ENCODE data around the gene AKT3.

AKT3 gene

GRCh38 chr1:243493156-243494129 lies 356.6 kb downstream of the AKT3 start:
- DNase-seq (ENCODE audit: low read depth in 1 of 2, low spot score in 1 of 2) = no peak

GRCh38 chr1:243490748-243491686 lies 359.0 kb downstream of the AKT3 start:
- no peak for DNase-seq (ENCODE audit: low read depth in 1 of 2, low spot score in 1 of 2)

GRCh38 chr1:243489681-243490546 lies 360.1 kb downstream of the AKT3 start:
- DNase-seq (ENCODE audit: low read depth in 1 of 2, low spot score in 1 of 2) = no peak

GRCh38 chr1:243489158-243489527 lies 360.9 kb downstream of the AKT3 start:
- DNase-seq (ENCODE audit: low read depth in 1 of 2, low spot score in 1 of 2) = no peak

GRCh38 chr1:243488459-243489157 lies 361.4 kb downstream of the AKT3 start:
- no peak for DNase-seq (ENCODE audit: low read depth in 1 of 2, low spot score in 1 of 2)

GRCh38 chr1:243487649-243488227 lies 362.3 kb downstream of the AKT3 start:
- no peak for DNase-seq (ENCODE audit: low read depth in 1 of 2, low spot score in 1 of 2)

- DNase-seq (ENCODE audit: low read depth in 1 of 2, low spot score in 1 of 2) = no peak
These were observed 362.9 kb downstream of the AKT3 start for GRCh38 chr1:243487036-243487648.

GRCh38 chr1:243483952-243484351 lies 366.1 kb downstream of the AKT3 start:
- DNase-seq (ENCODE audit: low read depth in 1 of 2, low spot score in 1 of 2) = no peak

GRCh38 chr1:243483071-243483771 lies 366.8 kb downstream of the AKT3 start:
- no peak for DNase-seq (ENCODE audit: low read depth in 1 of 2, low spot score in 1 of 2)

GRCh38 chr1:243482141-243483022 lies 367.7 kb downstream of the AKT3 start:
- DNase-seq (ENCODE audit: low read depth in 1 of 2, low spot score in 1 of 2) = no peak

- no peak for DNase-seq (ENCODE audit: low read depth in 1 of 2, low spot score in 1 of 2)
These were observed 368.9 kb downstream of the AKT3 start for GRCh38 chr1:243481101-243481500.

GRCh38 chr1:243477731-243478290 lies 372.2 kb downstream of the AKT3 start:
- DNase-seq (ENCODE audit: low read depth in 1 of 2, low spot score in 1 of 2) = no peak

- DNase-seq (ENCODE audit: low read depth in 1 of 2, low spot score in 1 of 2) = no peak
These were observed 374.1 kb downstream of the AKT3 start for GRCh38 chr1:243475966-243476365.

GRCh38 chr1:243474906-243475305 lies 375.1 kb downstream of the AKT3 start:
- DNase-seq (ENCODE audit: low read depth in 1 of 2, low spot score in 1 of 2) = no peak

GRCh38 chr1:243474136-243474881 lies 375.7 kb downstream of the AKT3 start:
- no peak for DNase-seq (ENCODE audit: low read depth in 1 of 2, low spot score in 1 of 2)

- no peak for DNase-seq (ENCODE audit: low read depth in 1 of 2, low spot score in 1 of 2)
These were observed 376.6 kb downstream of the AKT3 start for GRCh38 chr1:243473227-243474135.
